ENCODE measurements around the gene CD37.
"Not testable (repeated sequence)": the region's sequence is repeated elsewhere in the genome, so short reads cannot be mapped to it uniquely, and the experiment has no call there.

CD37 gene

DNA sequence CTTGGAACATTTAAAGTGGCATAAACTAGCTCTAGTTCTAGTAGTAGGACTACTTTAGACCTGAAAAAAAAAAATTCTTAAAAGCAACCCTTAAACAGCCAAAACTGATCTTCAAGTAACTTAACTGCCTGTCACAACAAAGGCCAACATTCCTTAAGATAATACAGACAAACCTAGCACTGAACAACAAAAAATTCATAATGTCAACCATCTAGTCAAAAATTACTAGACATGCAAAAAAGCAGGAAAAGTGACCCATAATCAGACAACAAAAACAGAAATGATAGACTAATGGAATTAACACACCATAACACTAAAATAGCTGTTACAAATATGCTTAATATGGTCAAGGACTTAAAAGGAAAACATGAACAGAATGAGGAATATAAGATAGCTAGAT is 16.9 kb upstream of the CD37 start:
- H3K4me3 ChIP-seq (ENCODE audit: low read depth, low read length), result no peak overlapping the region
- no peak for DNase-seq (ENCODE audit: low read depth)
- TF ChIP-seq, protein P1, sequence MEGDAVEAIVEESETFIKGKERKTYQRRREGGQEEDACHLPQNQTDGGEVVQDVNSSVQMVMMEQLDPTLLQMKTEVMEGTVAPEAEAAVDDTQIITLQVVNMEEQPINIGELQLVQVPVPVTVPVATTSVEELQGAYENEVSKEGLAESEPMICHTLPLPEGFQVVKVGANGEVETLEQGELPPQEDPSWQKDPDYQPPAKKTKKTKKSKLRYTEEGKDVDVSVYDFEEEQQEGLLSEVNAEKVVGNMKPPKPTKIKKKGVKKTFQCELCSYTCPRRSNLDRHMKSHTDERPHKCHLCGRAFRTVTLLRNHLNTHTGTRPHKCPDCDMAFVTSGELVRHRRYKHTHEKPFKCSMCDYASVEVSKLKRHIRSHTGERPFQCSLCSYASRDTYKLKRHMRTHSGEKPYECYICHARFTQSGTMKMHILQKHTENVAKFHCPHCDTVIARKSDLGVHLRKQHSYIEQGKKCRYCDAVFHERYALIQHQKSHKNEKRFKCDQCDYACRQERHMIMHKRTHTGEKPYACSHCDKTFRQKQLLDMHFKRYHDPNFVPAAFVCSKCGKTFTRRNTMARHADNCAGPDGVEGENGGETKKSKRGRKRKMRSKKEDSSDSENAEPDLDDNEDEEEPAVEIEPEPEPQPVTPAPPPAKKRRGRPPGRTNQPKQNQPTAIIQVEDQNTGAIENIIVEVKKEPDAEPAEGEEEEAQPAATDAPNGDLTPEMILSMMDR (IDR thresholded peaks at IDR 0.05; ENCODE audit: low read depth, low read length, missing control alignments), result no peak
- in situ Hi-C loops (cut with HindIII; ENCODE audit: low sequenced_read_pairs), result no loop called here

DNA sequence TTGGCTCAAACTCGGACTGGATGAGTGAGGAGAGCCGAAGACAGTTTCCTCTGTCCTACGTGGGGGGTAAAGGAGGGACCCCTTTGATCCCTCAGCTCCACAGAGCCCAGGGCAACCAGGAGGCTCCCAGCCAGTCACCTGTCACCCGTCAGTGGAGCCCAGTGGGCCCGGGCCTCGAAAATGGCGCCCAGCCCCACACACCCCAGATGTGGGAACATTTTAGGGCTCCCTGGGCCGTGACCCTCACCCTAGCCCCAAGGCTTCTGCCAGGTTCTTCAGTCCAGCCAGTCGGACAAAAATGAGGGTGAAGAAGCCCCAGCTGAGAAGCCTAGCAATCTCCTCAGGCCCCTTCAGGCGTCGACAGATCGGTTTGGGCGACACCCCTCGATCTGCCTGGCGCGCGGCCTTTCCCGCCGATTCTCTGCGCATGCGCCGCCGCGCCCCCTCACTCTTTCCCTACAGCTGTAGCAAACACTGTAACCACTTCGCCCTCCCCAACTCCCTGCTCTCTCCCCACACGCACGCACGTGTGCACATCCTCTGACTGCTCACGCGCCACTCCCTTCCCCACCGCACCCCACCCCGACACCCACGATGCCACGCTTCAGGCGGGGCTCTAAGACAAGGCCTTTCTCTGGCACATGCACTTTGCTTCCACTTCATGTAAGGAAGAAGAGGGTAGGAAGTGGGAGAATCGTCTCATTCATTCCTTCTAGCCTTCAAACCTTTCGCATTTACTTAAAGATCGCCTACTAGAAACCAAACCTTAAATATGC is 10.2 kb upstream of the CD37 start, which contains the start of gene SLC6A16:
Gene SLC6A16, minus strand, starts transcription at position 391 of the 776 bp plus-strand sequence. CDS start 13,844 bp downstream, outside the sequence.
- DNase-seq (ENCODE audit: low read depth), result no peak
- in situ Hi-C loops (cut with HindIII; ENCODE audit: low sequenced_read_pairs), result no loop called here
- H3K4me3 ChIP-seq (ENCODE audit: low read depth, low read length), result no peak within 1 kb of the TSS
- TF ChIP-seq, protein P1 (IDR thresholded peaks at IDR 0.05; ENCODE audit: low read depth, low read length, missing control alignments), result no peak

DNA sequence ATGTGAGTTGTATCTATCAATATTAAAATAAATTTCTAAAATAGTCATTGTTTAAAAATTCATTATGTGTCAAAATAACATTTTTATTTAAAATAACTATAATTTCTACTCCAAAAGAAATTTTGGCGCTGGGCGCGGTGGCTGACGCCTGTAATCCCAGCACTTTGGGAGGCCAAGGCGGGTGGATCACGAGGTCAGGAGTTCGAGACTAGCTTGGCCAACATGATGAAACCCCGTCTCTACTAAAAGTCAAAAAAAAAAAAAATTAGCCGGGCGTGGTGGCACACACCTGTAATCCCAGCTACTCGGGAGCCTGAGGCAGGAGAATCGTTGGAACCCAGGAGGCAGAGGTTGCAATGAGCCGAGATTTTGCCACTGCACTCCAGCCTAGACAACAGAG is 9.4 kb upstream of the CD37 start:
- in situ Hi-C loops (cut with HindIII; ENCODE audit: low sequenced_read_pairs); DNase-seq (ENCODE audit: low read depth); H3K4me3 ChIP-seq (ENCODE audit: low read depth, low read length): not testable (repeated sequence)

DNA sequence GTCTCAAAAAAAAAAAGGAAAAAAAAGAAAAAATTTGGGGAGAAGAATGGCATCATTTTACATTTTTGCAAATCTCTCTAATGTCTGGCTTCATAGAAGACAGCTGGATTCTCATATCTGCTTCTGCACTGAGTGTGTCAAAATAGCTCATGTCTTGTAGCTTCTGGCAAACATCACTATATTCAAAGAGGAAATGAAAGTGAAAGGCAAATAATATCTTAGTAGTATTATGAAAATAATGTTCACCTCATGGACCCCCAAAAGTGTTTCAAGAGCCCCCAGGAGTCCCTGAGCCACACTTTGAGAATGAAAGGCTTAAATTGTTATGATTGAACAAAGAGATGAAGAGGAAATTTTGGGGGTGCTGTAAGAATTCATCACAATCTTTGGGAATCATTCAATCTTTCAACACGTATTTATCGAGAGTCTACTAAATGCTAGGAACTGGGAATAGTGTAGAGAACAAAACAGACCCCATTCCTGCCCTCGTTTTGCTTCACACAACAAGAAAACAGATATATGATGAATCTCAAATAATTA is 9.0 kb upstream of the CD37 start:
- no peak for DNase-seq (ENCODE audit: low read depth)
- H3K4me3 ChIP-seq (ENCODE audit: low read depth, low read length), result no peak overlapping the region
- TF ChIP-seq, protein P1 (IDR thresholded peaks at IDR 0.05; ENCODE audit: low read depth, low read length, missing control alignments), result no peak
- in situ Hi-C loops (cut with HindIII; ENCODE audit: low sequenced_read_pairs), result no loop called here

DNA sequence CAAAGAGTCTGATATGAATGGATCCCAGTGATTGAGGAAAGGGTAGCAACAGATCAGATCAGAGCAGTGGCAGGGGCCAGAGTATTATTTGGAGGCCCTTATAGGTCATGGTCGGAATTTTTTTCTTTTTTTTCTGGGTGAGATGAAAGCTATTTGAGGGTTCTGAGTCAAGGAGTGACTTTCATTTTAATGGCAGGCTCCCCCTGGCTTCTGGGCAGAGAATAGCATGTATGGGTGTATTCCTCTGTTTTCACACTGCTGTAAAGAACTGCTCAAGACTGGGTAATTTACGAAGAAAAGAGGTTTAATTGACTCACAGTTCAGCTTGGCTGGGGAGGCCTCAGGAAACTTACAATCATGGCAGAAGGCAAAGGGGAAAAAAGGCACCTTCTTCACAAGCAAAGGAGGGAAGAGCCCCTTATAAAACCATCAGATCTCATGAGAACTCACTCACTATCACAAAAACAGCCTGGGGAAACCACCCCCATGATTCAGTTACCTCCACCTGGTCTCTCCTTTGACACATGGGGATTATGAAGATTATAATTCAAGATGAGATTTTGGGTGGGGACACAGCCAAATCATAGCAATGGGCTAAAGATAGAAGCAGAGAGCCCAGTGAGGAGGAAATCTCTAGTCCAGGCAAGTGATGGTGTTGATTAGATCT is 7.2 kb upstream of the CD37 start:
- H3K4me3 ChIP-seq (ENCODE audit: low read depth, low read length), result no peak overlapping the region
- TF ChIP-seq, protein P1 (IDR thresholded peaks at IDR 0.05; ENCODE audit: low read depth, low read length, missing control alignments), result peak; percentile 61
- no peak for DNase-seq (ENCODE audit: low read depth)
- in situ Hi-C loops (cut with HindIII; ENCODE audit: low sequenced_read_pairs), result no loop called here

DNA sequence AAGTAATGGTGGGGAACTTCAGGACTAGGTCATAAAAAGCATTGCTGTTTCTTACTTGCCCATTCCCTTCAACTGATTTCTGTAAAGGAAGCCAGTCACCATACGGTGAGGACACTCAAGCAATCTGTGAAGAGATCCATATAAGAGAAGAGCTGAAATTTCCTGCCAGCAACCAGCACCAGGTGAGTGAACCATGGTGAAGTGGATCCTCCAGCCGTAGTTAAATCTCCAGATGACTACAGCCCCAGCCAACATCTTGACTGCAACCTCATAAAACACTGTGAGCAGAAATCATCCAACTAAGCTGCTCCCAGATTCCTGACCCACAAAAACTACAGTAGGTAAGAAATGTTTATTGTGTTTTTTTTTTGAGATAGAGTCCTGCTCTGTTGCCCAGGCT is 6.5 kb upstream of the CD37 start:
- in situ Hi-C loops (cut with HindIII; ENCODE audit: low sequenced_read_pairs), result no loop called here
- no peak for DNase-seq (ENCODE audit: low read depth)
- TF ChIP-seq, protein P1 (IDR thresholded peaks at IDR 0.05; ENCODE audit: low read depth, low read length, missing control alignments), result no peak
- no peak overlapping the region for H3K4me3 ChIP-seq (ENCODE audit: low read depth, low read length)

DNA sequence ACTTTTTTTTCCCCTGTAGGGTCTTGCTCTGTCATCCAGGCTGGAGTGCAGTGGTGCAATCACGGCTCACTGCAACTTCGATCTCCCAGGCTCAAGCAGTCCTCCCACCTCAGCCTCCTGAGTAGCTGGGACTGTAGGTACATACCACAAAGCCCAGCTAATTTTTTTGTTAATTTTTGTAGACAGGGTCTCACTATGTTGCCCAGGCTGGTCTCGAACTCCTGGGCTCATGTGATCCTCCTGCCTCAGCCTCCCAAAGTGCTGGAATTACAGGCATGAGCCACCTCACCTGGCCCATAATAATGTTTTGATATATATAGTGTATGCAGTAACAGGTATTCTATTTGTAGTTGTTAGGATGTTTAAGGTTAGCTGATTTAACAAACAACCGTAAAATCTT is 4.0 kb upstream of the CD37 start:
- DNase-seq (ENCODE audit: low read depth); H3K4me3 ChIP-seq (ENCODE audit: low read depth, low read length); in situ Hi-C loops (cut with HindIII; ENCODE audit: low sequenced_read_pairs): not testable (repeated sequence)

Data from astrocyte of the cerebellum (primary cell).